ENCODE results near the gene GNL3. TPM values are rescaled to one million over a fixed set of nuclear protein-coding genes. Genes with fewer than 3 reads are reported as not detected.

The GNL3 gene
- total RNA-seq, 1 experiment from 2014 or later: 113 TPM

GRCh38 chr3:52715714-52716305, 30.0 kb downstream of the GNL3 start:
- no peak for TF ChIP-seq CTCF (IDR thresholded peaks at IDR 0.05; ENCODE audit: unreplicated experiment)
- no peak for DNase-seq
- Mint-ChIP-seq H3K27ac (ENCODE audit: unreplicated experiment) (no peak overlapping the region), H3K36me3 (ENCODE audit: insufficient read depth, unreplicated experiment) (no peaks in the 10 kb centered on the region), H3K27me3 (ENCODE audit: unreplicated experiment) (no peaks in the 10 kb centered on the region), H3K4me1 (ENCODE audit: low read depth, unreplicated experiment) (no peaks in the 10 kb centered on the region), H3K4me3 (ENCODE audit: low read depth, unreplicated experiment) (no peak overlapping the region), H3K9me3 (ENCODE audit: low read depth, unreplicated experiment) (no peaks in the 10 kb centered on the region)
- CTCF ChIA-PET: no interaction called here
- no TSS peak for BruUV-seq (replicated peaks)
- intact Hi-C loops (cut with micrococcal nuclease; ENCODE audit: unreplicated experiment): no loop called here

- Mint-ChIP-seq H3K36me3 (ENCODE audit: insufficient read depth, unreplicated experiment) (no peaks in the 10 kb centered on the region), H3K27ac (ENCODE audit: unreplicated experiment) (peak overlapping the region; percentile 6), H3K9me3 (ENCODE audit: low read depth, unreplicated experiment) (no peaks in the 10 kb centered on the region), H3K4me3 (ENCODE audit: low read depth, unreplicated experiment) (no peak overlapping the region), H3K4me1 (ENCODE audit: low read depth, unreplicated experiment) (no peaks in the 10 kb centered on the region), H3K27me3 (ENCODE audit: unreplicated experiment) (no peaks in the 10 kb centered on the region)
- intact Hi-C loops (cut with micrococcal nuclease; ENCODE audit: unreplicated experiment): no loop called here
- CTCF ChIA-PET: no interaction called here
- BruUV-seq (replicated peaks): no TSS peak
- DNase-seq: no peak
- TF ChIP-seq CTCF (IDR thresholded peaks at IDR 0.05; ENCODE audit: unreplicated experiment): no peak
These were observed 33.8 kb downstream of the GNL3 start for GRCh38 chr3:52719618-52720017.

- peaks cover 4% of the 10 kb centered on the region for H3K36me3 Mint-ChIP-seq (ENCODE audit: insufficient read depth, unreplicated experiment)
- no peaks in the 10 kb centered on the region for H3K9me3 Mint-ChIP-seq (ENCODE audit: low read depth, unreplicated experiment)
- no peak for DNase-seq
- no peaks in the 10 kb centered on the region for H3K4me1 Mint-ChIP-seq (ENCODE audit: low read depth, unreplicated experiment)
- H3K4me3 Mint-ChIP-seq (ENCODE audit: low read depth, unreplicated experiment): no peak overlapping the region
- no TSS peak for BruUV-seq (replicated peaks)
- intact Hi-C loops (cut with micrococcal nuclease; ENCODE audit: unreplicated experiment): no loop called here
- no peaks in the 10 kb centered on the region for H3K27me3 Mint-ChIP-seq (ENCODE audit: unreplicated experiment)
- H3K27ac Mint-ChIP-seq (ENCODE audit: unreplicated experiment): no peak overlapping the region
- CTCF ChIA-PET: no interaction called here
- no peak for TF ChIP-seq CTCF (IDR thresholded peaks at IDR 0.05; ENCODE audit: unreplicated experiment)
These were observed 35.3 kb downstream of the GNL3 start for GRCh38 chr3:52721002-52721729.

- no TSS peak for BruUV-seq (replicated peaks)
- H3K4me3 Mint-ChIP-seq (ENCODE audit: low read depth, unreplicated experiment): no peak overlapping the region
- CTCF ChIA-PET: no interaction called here
- DNase-seq: no peak
- intact Hi-C loops (cut with micrococcal nuclease; ENCODE audit: unreplicated experiment): no loop called here
- H3K27me3 Mint-ChIP-seq (ENCODE audit: unreplicated experiment): no peaks in the 10 kb centered on the region
- peaks cover 5% of the 10 kb centered on the region for H3K36me3 Mint-ChIP-seq (ENCODE audit: insufficient read depth, unreplicated experiment)
- no peak overlapping the region for H3K27ac Mint-ChIP-seq (ENCODE audit: unreplicated experiment)
- TF ChIP-seq CTCF (IDR thresholded peaks at IDR 0.05; ENCODE audit: unreplicated experiment): no peak
- H3K9me3 Mint-ChIP-seq (ENCODE audit: low read depth, unreplicated experiment): no peaks in the 10 kb centered on the region
- H3K4me1 Mint-ChIP-seq (ENCODE audit: low read depth, unreplicated experiment): no peaks in the 10 kb centered on the region
These were observed 35.8 kb downstream of the GNL3 start for GRCh38 chr3:52721730-52722008.
